ENCODE data around the gene GRIK3. TPM values are rescaled to one million over a fixed set of nuclear protein-coding genes. Genes with fewer than 3 reads are reported as not detected.

GRIK3 gene
- total RNA-seq, 4 donors from 2014 or later = 0.75 to 9.8 (median 1.2) TPM

DNA sequence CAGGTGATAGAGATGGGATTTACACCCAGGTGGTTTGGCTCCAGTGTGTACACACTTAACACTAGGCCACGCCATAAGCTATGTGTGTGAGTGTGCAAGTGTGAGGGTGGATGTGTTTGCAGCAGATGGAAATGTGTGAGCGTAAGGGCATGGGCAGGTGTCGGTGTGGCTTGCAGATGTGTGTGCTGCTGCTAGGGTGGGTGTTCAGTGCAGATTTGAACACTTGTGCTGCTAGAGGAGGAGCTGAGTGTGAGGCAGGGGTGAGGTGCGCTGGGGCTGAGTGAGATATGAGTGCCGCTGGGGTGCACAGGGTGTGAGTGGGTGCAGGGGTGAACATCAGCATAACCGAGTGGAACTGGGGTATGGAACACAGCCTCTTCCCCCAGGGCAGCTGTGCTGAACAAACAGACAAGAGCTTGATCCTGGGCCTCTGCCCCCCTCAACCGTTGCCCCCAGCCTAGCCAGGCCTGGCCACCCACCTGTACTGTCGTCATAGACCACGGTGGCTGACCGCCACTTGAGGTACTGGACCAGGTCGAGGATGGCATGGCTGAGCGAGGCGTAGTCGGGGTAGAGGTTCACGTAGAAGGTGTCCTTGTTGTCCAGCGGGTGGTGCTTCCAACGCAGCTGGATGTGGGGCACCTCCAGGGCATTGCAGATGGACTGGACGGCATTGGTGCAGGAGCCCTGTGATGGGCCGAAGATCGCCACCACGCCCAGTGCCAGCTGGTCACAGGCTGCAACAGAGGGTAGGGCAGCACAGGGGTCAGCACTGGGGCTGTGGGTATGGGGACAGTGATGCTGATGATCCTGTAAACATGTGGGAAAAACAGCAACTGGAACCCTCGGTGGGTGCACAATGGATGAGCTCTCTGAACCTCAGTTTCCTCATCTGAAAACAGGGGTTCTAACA, 153.9 kb downstream of the GRIK3 start:
- no peak overlapping the region for H3K4me3 ChIP-seq
- H3K27me3 ChIP-seq = no peaks in the 10 kb centered on the region
- no peaks in the 10 kb centered on the region for H3K36me3 ChIP-seq
- intact Hi-C loops (cut with DNase I; ENCODE audit: low total_unique reads) = no loop called here
- TF ChIP-seq POLR2AphosphoS5 (IDR thresholded peaks at IDR 0.05) (no peak), CTCF (IDR thresholded peaks at IDR 0.05) (no peak), EP300 (IDR thresholded peaks at IDR 0.05; ENCODE audit: low read depth) (no peak), POLR2A (IDR thresholded peaks at IDR 0.05) (no peak)
- H3K9me3 ChIP-seq = no peaks in the 10 kb centered on the region
- no peaks in the 10 kb centered on the region for H3K4me1 ChIP-seq
- in situ Hi-C loops (cut with MboI; ENCODE audit: low pct_ligation_motif_present in 1 of 4, low pct_unique_long_range_greater_than_20kb in 1 of 4, low sequenced_read_pairs in 3 of 4) = no loop called here
- WGBS, 2 donors (ENCODE audit: low coverage in 1 of 2) = 85% methylated on average over 22 of the region's 22 CpGs; no CpG with 5 or more reads in 1 of the 2 donors
- no peak overlapping the region for H3K27ac ChIP-seq
- no peak for DNase-seq

DNA sequence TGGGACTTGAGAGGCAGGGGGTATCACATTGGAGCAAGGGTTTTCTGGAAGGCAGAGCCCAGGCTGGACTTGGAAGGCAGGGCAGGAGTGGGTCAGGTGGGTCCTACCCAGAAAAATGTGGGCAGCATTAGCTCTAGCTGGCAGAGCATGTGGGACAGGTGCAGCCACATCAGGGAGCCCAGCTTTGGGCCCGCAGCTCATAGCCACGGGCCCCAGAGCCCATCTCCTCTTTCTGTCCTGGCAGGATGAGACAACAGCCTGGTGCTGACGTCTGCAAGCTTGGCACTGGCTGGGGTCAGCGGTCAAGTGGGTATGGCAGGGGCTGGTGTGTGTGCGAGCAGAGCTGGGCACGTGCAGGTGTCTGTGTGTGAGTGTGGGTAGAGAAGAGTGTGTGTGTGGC, 154.7 kb downstream of the GRIK3 start:
- intact Hi-C loops (cut with DNase I; ENCODE audit: low total_unique reads) = no loop called here
- H3K4me1 ChIP-seq = no peaks in the 10 kb centered on the region
- H3K9me3 ChIP-seq = no peaks in the 10 kb centered on the region
- in situ Hi-C loops (cut with MboI; ENCODE audit: low pct_ligation_motif_present in 1 of 4, low pct_unique_long_range_greater_than_20kb in 1 of 4, low sequenced_read_pairs in 3 of 4) = no loop called here
- H3K4me3 ChIP-seq = no peak overlapping the region
- TF ChIP-seq POLR2A (IDR thresholded peaks at IDR 0.05) (no peak), EP300 (IDR thresholded peaks at IDR 0.05; ENCODE audit: low read depth) (no peak), CTCF (IDR thresholded peaks at IDR 0.05) (no peak)
- H3K36me3 ChIP-seq = no peaks in the 10 kb centered on the region
- H3K27ac ChIP-seq = no peak overlapping the region
- WGBS, 2 donors (ENCODE audit: low coverage in 1 of 2) = 85% methylated on average over 6 of the region's 6 CpGs; no CpG with 5 or more reads in 1 of the 2 donors
- DNase-seq = no peak
- no peaks in the 10 kb centered on the region for H3K27me3 ChIP-seq

DNA sequence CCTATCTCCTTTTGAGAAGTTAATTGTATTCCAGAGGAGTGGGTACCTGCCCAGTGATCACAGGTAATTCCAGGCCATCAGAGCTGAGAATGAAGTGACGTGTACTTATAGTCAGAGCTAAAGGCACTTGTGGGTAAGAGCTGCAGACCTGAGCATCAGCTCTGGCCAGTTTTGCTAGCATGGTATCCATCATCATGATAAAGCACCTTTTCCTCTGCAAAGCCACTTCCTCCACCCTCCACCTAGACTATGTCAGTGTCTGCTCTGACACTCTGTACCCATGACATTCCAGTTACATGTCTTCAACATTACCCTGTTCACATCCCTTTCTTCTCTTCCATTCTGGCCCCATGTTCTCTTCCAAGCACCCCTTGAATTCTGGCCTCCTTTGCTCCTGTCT, 157.3 kb downstream of the GRIK3 start:
- intact Hi-C loops (cut with DNase I; ENCODE audit: low total_unique reads) (no loop called here), in situ Hi-C loops (cut with MboI; ENCODE audit: low pct_ligation_motif_present in 1 of 4, low pct_unique_long_range_greater_than_20kb in 1 of 4, low sequenced_read_pairs in 3 of 4) (no loop called here)
- Histone ChIP-seq H3K4me1 (no peaks in the 10 kb centered on the region), H3K27ac (no peak overlapping the region), H3K9me3 (no peaks in the 10 kb centered on the region), H3K4me3 (no peak overlapping the region), H3K36me3 (no peaks in the 10 kb centered on the region), H3K27me3 (no peaks in the 10 kb centered on the region)
- WGBS, 2 donors (ENCODE audit: low coverage in 1 of 2) = 44 to 50% methylated on average over 1 of the region's 1 CpG
- DNase-seq = no peak
- TF ChIP-seq POLR2A (IDR thresholded peaks at IDR 0.05) = no peak
- TF ChIP-seq EP300 (IDR thresholded peaks at IDR 0.05; ENCODE audit: low read depth) = no peak
- TF ChIP-seq POLR2AphosphoS5 (IDR thresholded peaks at IDR 0.05) = no peak
- no peak for TF ChIP-seq CTCF (IDR thresholded peaks at IDR 0.05)

GRCh38 chr1:36874271-36875060, 159.8 kb downstream of the GRIK3 start:
- intact Hi-C loops (cut with DNase I; ENCODE audit: low total_unique reads) (no loop called here), in situ Hi-C loops (cut with MboI; ENCODE audit: low pct_ligation_motif_present in 1 of 4, low pct_unique_long_range_greater_than_20kb in 1 of 4, low sequenced_read_pairs in 3 of 4) (no loop called here)
- TF ChIP-seq POLR2A (IDR thresholded peaks at IDR 0.05) (no peak), POLR2AphosphoS5 (IDR thresholded peaks at IDR 0.05) (no peak), EP300 (IDR thresholded peaks at IDR 0.05; ENCODE audit: low read depth) (no peak)
- H3K27me3 ChIP-seq = no peaks in the 10 kb centered on the region
- no peak overlapping the region for H3K4me3 ChIP-seq
- H3K4me1 ChIP-seq = no peaks in the 10 kb centered on the region
- DNase-seq = no peak
- 69 to 79% methylated on average over 2 to 6 of the region's 6 CpGs for WGBS, 2 donors (ENCODE audit: low coverage in 1 of 2)
- no peaks in the 10 kb centered on the region for H3K9me3 ChIP-seq
- H3K27ac ChIP-seq = no peak overlapping the region
- H3K36me3 ChIP-seq = no peaks in the 10 kb centered on the region
